ENCODE measurements around the gene BSN.

Gene BSN

GRCh38 chr3:49628249-49628648, 74.0 kb downstream of the BSN start:
- no peak for DNase-seq (ENCODE audit: low read depth in 2 of 3, low spot score in 2 of 3)

- DNase-seq (ENCODE audit: low read depth in 2 of 3, low spot score in 2 of 3) = no peak
These were observed 75.2 kb downstream of the BSN start for GRCh38 chr3:49629451-49629850.

GRCh38 chr3:49629866-49630265, 75.6 kb downstream of the BSN start:
- DNase-seq (ENCODE audit: low read depth in 2 of 3, low spot score in 2 of 3) = no peak

GRCh38 chr3:49630784-49631183, 76.5 kb downstream of the BSN start:
- DNase-seq (ENCODE audit: low read depth in 2 of 3, low spot score in 2 of 3) = no peak

GRCh38 chr3:49634736-49635135, 80.5 kb downstream of the BSN start:
- no peak for DNase-seq (ENCODE audit: low read depth in 2 of 3, low spot score in 2 of 3)

- no peak for DNase-seq (ENCODE audit: low read depth in 2 of 3, low spot score in 2 of 3)
These were observed 82.8 kb downstream of the BSN start for GRCh38 chr3:49636883-49637609.

- DNase-seq (ENCODE audit: low read depth in 2 of 3, low spot score in 2 of 3) = no peak
These were observed 84.2 kb downstream of the BSN start for GRCh38 chr3:49638445-49638844.

- DNase-seq (ENCODE audit: low read depth in 2 of 3, low spot score in 2 of 3) = no peak
These were observed 85.3 kb downstream of the BSN start for GRCh38 chr3:49639551-49639950.

GRCh38 chr3:49641292-49641691, 87.0 kb downstream of the BSN start:
- DNase-seq (ENCODE audit: low read depth in 2 of 3, low spot score in 2 of 3) = no peak

GRCh38 chr3:49641921-49642707, 87.8 kb downstream of the BSN start:
- no peak for DNase-seq (ENCODE audit: low read depth in 2 of 3, low spot score in 2 of 3)

- no peak for DNase-seq (ENCODE audit: low read depth in 2 of 3, low spot score in 2 of 3)
These were observed 88.5 kb downstream of the BSN start for GRCh38 chr3:49642708-49643145.

- no peak for DNase-seq (ENCODE audit: low read depth in 2 of 3, low spot score in 2 of 3)
These were observed 90.4 kb downstream of the BSN start for GRCh38 chr3:49644684-49645083.

GRCh38 chr3:49646236-49646635, 92.0 kb downstream of the BSN start:
- no peak for DNase-seq (ENCODE audit: low read depth in 2 of 3, low spot score in 2 of 3)

GRCh38 chr3:49647741-49648140, 93.5 kb downstream of the BSN start:
- no peak for DNase-seq (ENCODE audit: low read depth in 2 of 3, low spot score in 2 of 3)

GRCh38 chr3:49648354-49649019, 94.2 kb downstream of the BSN start:
- DNase-seq (ENCODE audit: low read depth in 2 of 3, low spot score in 2 of 3) = no peak

- no peak for DNase-seq (ENCODE audit: low read depth in 2 of 3, low spot score in 2 of 3)
These were observed 95.3 kb downstream of the BSN start for GRCh38 chr3:49649576-49649975.

GRCh38 chr3:49650177-49650576, 95.9 kb downstream of the BSN start:
- no peak for DNase-seq (ENCODE audit: low read depth in 2 of 3, low spot score in 2 of 3)

GRCh38 chr3:49650637-49651036, 96.4 kb downstream of the BSN start:
- no peak for DNase-seq (ENCODE audit: low read depth in 2 of 3, low spot score in 2 of 3)

- DNase-seq (ENCODE audit: low read depth in 2 of 3, low spot score in 2 of 3) = no peak
These were observed 98.1 kb downstream of the BSN start for GRCh38 chr3:49652218-49652902.

- no peak for DNase-seq (ENCODE audit: low read depth in 2 of 3, low spot score in 2 of 3)
These were observed 98.7 kb downstream of the BSN start for GRCh38 chr3:49652903-49653415.

GRCh38 chr3:49653621-49654020, 99.3 kb downstream of the BSN start:
- DNase-seq (ENCODE audit: low read depth in 2 of 3, low spot score in 2 of 3) = no peak

All from activated CD8-positive, alpha-beta memory T cell treated with anti-CD3 and anti-CD28 coated beads for 48 hours (primary cell).